ENCODE data around the gene TEX55.
"Not testable (repeated sequence)": the region's sequence is repeated elsewhere in the genome, so short reads cannot be mapped to it uniquely, and the experiment has no call there.

TEX55 gene

GRCh38 chr3:119160815-119161214, 14.8 kb downstream of the TEX55 start:
- no peak for ATAC-seq
- DNase-seq, result no peak

GRCh38 chr3:119161240-119161639, 15.3 kb downstream of the TEX55 start:
- ATAC-seq (no peak), DNase-seq (no peak)

GRCh38 chr3:119164745-119165144, 18.8 kb downstream of the TEX55 start:
- not testable (repeated sequence) for ATAC-seq, DNase-seq

- ATAC-seq (no peak), DNase-seq (no peak)
Measured at GRCh38 chr3:119170821-119171220, 24.9 kb downstream of the TEX55 start.

GRCh38 chr3:119173325-119173724, 27.4 kb downstream of the TEX55 start, which contains the start of gene UPK1B:
TSS of gene UPK1B (plus strand) at chr3:119173598. CDS start at chr3:119186742, 13,144 bp downstream.
- no peak for DNase-seq
- no peak for ATAC-seq

- DNase-seq, result no peak
- ATAC-seq, result no peak
Measured at GRCh38 chr3:119175872-119176756, 30.1 kb downstream of the TEX55 start.

GRCh38 chr3:119176778-119177177, 30.8 kb downstream of the TEX55 start:
- no peak for ATAC-seq
- no peak for DNase-seq

- no peak for ATAC-seq
Measured at GRCh38 chr3:119177321-119177720, 31.4 kb downstream of the TEX55 start.

GRCh38 chr3:119181765-119182164, 35.8 kb downstream of the TEX55 start:
- DNase-seq (no peak), ATAC-seq (no peak)

More at GRCh38 chr3:119177321-119177720, 31.4 kb downstream of the TEX55 start:
- DNase-seq, result no peak

- ATAC-seq (no peak), DNase-seq (no peak)
Measured at GRCh38 chr3:119184111-119184510, 38.1 kb downstream of the TEX55 start.

- DNase-seq (no peak), ATAC-seq (peak; percentile 67)
Measured at GRCh38 chr3:119184796-119185570, 39.0 kb downstream of the TEX55 start.

GRCh38 chr3:119187266-119187665, 41.3 kb downstream of the TEX55 start:
- no peak for DNase-seq
- ATAC-seq, result no peak

GRCh38 chr3:119191800-119192199, 45.8 kb downstream of the TEX55 start:
- DNase-seq (no peak), ATAC-seq (no peak)

- DNase-seq (no peak), ATAC-seq (no peak)
Measured at GRCh38 chr3:119194237-119195150, 48.5 kb downstream of the TEX55 start.

GRCh38 chr3:119195151-119195476, 49.1 kb downstream of the TEX55 start:
- no peak for ATAC-seq
- DNase-seq, result no peak

GRCh38 chr3:119195911-119196310, 49.9 kb downstream of the TEX55 start:
- no peak for DNase-seq
- no peak for ATAC-seq
